ENCODE results near the gene KCNH1.
A peak's percentile ranks its signal among the peaks of the same experiment; 100 is the strongest.

Gene KCNH1

DNA sequence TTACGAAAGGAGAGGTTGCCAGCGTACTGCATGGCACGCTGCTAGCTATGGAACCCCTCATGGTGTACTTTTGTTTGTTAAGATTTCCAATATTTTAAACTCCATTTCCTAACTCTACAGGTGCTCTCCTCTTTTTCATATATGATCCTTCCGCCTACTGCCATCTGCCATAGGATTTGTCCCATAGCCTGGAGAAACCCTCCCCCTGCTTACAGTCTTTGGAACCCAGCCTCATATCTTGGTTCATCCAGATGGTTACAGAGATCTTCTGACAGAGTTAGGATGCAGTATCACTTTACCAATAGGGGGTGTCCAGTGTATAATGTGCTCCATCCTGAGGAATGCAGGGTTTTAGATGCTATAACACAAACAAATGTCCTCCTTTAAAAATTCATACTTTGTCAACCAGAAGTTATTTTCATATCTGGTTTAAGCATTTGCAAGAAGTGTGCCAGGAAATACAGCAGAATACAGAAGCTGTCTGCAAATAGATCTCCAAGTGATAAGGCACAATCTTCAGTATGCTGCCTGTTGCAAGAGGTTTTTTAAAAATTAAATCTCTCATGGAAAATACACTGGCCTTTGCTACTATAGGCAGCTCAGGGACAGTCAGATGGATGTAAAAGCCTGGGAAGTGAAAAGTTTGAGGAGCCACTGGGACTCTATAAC, 377.8 kb downstream of the KCNH1 start:
- no peak for DNase-seq (ENCODE audit: low read depth in 3 of 3)

DNA sequence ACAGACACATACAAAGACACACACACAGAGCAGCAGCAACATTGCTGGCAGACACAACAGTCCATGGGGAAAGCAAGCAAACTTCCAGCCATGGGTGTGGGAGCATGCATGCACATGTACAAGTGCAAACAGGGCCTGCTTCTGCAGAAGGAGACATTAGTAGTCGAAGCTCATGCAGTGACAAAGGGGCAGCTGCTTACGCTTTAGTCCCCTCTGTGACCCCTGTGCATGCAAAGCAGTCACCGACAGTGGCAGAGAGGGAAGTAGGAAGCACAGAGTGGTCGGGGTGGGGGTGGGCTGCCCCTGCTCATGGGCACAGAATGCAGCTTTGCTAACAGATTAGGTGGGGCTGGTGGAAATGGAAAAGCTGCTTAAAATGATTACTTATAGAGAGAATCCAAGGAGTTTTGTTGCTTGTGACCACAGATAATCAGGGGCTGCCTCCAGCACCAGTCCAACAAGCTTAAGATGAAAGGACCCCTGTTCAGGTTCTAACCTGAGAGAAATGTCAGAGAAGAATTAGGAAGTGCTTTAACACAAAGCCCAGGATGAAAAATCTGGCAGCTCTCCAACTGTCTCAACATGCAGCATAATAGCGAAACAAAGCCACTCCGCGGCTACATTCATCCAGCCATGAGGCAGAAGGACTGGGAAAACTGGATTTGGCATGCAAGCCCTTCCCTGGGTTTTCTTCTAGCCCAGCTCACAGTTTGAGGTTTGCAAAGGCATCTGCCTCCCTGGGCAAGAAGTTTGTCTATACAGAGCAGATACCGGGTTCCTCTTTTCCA, 378.9 kb downstream of the KCNH1 start:
- DNase-seq (ENCODE audit: low read depth in 3 of 3) = no peak

DNA sequence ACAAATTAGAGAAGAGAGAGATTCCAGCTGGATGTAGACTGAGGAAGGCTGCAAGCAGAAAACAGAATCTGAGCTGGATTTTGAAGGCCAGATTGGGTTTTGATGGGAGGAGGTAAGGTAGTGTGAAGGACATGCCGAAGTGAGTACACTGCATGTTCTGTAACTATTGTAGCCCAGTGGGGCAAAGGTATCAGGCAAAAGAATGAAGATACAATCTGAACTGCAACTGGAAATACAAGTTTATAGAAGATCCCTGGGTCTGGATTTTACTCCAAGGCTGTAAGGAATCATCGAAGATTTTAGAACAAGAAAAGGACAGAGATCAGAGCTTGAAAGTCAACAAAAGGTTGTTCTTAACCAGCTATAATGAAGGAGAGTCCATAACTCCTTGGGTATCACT, 382.0 kb downstream of the KCNH1 start:
- DNase-seq (ENCODE audit: low read depth in 3 of 3) = no peak

DNA sequence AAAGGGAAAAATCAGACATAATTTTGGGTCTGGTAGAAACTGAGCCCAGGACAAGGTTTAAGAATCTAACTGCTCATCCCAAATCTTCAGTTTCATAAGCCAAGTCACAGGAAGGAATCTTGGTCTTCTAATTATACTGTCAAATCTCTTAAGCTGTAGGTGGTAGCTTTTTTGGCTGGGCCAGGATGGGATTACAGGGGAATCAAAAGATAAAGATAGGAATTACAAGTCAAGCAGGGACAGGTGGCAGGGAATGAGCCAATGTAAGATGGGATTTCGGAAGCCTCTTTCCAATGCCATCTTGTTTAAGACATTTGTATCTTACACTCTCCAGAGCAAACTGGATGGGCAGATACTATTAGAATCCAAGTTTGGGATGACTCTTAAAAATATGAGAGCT, 383.5 kb downstream of the KCNH1 start:
- no peak for DNase-seq (ENCODE audit: low read depth in 3 of 3)

DNA sequence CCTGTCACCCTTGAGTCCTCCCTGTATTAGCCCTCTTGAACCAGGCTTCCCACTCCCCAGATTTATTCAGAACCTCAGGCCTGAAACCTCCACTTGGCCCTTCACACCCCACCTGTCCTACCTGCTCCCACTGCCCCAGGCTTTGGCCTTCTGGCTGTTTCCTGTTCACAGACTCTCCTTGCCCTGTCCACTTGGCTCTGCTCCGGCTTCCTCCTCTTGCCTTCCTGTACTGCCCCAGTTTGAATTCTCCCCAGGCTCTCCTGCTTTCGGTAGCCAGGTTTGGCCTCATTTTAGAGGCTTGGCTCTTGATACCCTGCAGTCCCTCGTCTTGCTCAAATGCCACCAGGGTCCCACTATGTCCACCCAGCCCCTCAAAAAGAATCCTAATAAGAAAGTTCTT, 385.2 kb downstream of the KCNH1 start:
- DNase-seq (ENCODE audit: low read depth in 3 of 3) = no peak

DNA sequence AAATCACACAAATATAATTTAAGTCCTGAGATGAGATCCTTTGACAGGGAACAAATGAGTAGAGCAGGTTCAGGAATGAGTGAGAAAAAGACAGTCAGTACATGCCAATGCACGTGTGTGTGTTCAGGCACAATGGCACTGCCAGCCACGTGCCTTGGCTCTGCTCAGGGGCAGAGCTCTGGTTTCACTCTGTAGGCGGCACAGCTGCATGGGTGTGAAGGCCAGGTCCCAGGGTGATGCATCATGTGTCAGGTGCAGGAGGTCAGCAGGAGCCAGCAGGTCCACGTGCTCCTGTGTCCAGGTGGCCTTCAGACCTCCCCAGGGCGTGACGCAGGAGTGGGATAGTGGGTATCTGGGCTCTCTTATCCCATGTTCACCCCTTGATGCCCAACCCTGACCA, 386.1 kb downstream of the KCNH1 start:
- DNase-seq (ENCODE audit: low read depth in 3 of 3) = no peak

DNA sequence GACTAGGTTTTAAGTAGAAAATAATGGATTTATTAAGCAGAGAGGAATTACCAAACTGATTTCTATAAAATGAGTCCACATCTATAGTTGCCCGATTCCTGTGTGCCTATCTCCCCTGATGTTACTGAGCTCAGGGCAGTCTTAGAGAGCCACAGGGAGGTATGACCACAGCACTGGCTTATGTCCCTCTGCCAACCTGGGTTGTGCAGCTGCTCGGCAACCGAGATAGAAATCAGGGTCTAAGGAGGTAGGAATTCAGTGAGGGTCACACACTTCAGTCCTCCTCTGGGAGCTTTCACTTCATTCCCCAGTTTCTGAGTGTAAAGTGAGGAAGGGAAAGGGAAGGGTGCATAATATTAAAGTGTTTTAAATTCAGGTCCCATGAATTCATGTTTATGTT, 386.8 kb downstream of the KCNH1 start:
- DNase-seq (ENCODE audit: low read depth in 3 of 3) = no peak

DNA sequence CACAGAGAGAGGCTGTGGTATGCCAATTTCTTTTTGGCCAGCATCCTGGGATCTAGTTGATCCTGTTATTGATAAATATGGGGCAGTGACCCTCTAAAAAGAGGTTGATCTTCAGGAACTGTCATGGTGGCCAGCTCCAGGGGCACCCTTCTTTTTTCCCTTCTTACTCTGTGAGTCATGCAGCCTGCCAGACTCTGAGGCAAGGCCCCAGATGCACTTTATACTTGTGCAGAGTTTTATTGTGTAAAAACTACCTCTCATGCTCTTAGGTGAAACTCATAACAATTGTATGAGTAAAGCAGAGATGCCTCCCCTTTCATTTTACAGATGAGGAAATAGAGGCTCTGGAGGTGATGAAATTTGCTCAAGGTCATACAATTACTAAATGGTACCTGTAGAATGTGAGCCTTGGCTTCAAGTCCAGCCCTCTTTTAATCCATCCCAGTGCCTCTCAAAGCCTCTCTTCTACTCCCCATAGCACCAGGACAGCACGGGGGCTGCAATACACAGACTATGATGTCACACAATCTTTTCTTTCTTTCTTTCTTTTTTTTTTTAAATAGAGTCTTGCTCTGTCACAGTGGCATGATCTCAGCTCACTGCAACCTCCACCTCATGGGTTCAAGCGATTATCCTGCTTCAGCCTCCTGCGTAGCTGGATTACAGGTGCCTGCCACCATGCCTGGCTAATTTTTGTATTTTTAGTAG, 387.8 kb downstream of the KCNH1 start:
- DNase-seq (ENCODE audit: low read depth in 3 of 3) = no peak

DNA sequence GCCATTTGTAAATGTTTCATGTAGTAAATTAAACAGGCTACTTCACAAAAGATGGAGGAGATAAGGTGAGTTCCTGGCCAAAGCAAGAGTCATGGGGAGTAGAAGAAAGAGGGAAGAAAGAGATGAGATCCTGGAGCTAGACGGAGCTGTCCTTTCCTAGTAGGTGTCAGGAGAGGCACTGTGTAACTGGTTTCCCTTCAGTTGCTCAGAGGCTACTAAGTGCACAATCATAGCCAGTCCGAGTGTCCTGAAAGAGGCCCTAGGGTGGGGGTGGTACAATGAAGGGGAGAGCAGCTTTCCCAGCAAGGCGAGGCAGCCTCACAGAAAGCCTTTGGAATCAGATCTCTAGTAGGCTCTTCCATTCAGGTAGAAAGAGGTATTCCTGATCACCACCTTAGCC, 390.9 kb downstream of the KCNH1 start:
- no peak for DNase-seq (ENCODE audit: low read depth in 3 of 3)

DNA sequence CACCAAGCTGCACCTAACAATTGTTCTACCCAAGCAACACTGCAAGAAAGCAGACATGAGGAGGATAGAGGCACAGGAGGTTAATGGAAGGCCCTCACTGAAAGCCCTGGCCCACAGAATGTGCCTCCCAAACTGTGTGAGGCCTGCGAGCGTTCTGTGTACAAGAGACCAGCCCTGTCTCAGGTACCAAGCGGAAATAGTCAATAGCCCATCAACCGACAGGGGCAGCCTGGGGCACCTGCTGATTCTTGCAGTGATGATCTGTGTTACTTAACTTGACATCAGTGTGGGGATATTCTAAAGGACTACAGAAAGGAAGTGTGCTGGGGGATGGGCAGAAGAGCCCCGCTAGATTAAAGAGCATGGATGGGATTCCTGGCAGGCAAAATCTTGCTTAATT, 392.4 kb downstream of the KCNH1 start:
- DNase-seq (ENCODE audit: low read depth in 3 of 3) = no peak

DNA sequence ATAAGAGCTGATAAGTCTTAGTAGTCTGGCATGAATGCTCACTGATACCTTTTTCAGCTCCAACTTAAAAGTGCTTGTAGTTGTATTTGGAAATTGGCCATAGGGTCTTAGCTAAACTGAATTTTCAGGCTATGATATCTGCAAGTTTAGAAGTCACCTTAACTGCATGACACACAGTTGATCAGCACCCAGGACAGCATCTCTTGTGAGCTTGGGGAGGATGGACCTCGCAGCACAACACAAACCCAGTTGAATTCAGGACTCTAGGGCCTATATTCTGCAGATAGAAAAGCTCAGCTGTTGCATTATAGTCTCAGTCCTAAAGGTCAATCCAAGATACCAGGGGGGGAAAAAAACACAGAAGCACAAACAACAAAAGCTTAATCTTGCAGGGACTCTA, 394.3 kb downstream of the KCNH1 start:
- no peak for DNase-seq (ENCODE audit: low read depth in 3 of 3)

DNA sequence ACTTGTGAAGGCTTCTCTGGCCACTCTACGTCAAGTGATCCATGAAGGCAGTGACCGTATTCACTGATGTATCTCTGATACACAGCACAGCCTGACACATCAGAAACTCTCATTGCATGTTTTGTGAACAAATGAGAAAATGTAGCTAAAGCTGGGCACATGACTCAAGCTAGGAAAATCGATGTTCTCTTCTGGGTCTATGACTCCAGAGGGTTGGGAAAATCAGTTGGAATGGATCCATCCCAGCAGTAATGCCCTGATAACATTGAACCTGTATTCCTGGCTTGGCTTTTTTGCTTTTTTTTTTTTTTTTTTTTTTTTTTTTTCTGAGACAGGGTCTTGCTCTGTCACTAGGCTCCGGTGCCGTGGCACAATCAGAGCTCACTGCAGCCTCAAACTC, 395.7 kb downstream of the KCNH1 start:
- DNase-seq (ENCODE audit: low read depth in 3 of 3) = no peak

DNA sequence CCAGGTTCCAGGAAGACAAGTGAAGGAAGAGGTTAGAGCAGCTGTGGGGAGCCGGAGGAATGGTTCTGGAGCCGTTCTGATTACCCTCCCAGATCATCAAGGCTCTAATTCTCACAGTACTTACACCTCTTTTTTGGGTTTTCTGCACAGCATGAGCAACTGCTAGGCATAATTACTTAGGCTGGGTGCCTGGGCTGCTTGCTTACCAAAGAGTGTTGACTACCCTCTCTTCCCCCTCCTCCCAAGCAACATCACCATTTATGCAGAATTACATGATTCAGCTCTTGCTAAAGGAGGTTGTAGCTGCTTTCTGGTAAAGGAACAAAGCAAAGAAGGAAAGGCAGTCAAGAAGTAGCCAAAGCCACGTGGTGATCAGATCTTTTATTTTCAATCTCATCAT, 397.2 kb downstream of the KCNH1 start:
- DNase-seq (ENCODE audit: low read depth in 3 of 3) = no peak

DNA sequence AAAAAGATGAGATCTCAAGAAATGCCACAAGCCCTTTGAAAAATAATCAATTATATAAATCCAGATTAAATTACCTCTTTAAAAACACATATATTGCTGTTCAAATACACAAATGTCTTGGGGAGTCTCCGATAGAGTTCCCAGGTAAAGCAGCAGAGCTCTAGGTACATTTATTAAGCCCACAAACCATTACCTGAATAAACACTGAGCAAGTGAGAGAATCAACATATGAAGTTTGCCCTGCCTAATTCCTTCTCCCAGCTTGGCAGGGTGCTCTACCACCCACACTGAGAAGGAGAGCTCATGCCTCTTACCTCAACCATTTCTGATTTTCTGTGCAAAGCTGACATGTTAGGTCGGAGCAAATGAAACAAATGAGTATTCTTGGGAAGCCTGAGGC, 402.4 kb downstream of the KCNH1 start:
- no peak for DNase-seq (ENCODE audit: low read depth in 3 of 3)

DNA sequence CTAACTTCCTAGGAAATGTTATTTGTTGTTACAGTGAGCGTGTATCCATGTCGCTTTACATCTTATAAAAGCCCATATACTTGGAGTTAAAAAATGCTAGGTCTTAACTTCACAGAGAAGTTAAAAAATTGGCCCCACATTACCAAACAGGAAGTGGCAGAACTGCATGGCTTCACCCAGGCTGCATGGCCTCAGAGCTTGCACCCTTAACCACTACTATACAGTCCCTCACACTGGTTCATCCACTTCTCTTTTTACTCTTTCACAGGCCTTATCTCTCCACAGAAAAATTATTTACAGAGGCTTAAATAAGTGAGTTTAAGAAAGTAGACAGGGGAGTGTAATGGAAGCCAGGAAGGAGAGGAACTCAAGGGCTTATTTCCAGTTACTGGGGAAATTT, 402.8 kb downstream of the KCNH1 start:
- DNase-seq (ENCODE audit: low read depth in 3 of 3) = no peak

DNA sequence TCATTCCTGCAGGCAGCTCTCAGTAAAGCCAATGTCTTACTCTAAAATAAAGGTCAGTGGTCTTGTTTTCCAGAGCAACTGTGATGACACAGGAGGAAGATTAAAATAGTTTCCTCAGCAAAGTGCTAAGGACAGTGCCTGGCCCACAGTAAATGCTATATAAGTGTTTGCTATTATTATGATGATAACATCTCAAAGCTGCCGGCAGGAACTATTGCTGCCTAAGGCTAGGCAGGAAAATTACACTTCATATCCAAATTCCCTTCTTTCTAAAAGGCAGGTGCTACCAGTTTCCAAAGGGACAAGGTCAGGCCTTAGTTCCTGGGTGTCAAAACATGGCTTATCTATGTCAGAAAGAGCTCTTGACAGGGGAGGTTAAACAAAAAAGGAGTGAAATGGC, 403.9 kb downstream of the KCNH1 start:
- no peak for DNase-seq (ENCODE audit: low read depth in 3 of 3)

DNA sequence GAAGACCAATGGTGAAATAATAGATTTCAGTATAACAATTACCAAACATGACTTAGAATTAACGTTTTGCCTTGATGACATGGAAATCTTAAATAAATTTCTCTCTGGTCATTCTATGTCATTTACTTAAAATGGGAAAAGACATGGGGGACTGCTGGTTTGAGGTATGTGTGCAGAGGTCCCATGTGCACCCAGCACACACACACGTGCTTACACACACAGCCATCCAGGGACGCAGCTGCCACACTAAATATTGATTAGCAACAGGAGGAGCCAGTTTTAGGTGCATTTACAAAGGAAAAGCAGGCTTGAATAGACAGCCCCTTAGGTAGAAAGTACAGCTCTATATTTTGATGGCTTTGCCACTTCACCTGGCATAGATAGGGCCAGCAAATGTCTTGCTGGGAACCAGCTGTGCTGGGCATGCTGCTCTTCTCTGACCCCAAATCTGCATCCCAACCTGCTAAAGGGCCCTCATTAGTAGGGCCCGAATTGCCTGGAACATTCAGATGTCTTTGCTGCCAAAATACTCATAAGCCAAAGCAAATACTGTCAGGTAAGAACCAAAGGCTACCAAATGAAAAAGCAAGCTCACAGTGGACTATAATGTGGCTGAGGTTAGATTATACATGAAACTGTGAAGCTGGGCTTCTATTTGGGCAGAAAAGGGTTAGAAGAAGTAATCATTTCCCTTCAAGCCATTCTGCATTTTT, 405.4 kb downstream of the KCNH1 start:
- no peak for DNase-seq (ENCODE audit: low read depth in 3 of 3)

DNA sequence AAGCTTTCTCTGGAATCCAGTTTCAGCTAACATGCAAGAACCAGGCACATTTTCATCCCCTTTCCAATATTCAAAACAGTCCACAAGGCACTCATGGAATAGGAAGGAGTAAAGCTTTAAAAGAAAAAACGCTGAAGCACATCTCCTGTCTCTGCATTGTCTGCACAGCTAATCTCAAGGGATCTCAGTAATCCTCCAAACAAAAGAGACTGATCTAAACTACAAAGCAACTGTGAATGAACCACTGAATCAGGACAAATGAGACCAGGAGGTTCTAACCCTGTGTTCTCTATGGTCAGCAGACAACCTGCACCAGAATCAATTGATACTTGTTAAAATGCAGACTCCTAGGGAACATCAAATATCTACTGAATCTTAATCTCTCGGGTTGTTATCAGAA, 406.2 kb downstream of the KCNH1 start:
- no peak for DNase-seq (ENCODE audit: low read depth in 3 of 3)

DNA sequence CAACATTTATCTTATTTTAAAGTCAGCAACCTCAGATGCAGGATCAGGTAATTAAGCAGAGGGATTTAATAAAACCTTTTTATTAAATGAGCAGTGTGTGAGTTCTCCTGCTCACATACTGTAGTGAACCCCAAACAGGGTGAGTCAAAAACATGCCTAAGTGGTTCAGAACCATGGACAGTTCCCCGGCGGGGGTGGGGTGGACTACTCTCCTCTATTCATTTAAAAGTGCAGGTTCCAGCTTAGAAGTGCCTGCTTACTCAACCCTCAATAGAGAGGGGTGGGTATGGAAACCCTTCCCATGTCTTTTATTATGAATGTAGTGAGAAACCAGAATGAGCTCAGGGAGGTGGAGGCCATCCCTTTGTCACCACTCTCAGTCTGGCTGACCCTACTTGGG, 407.3 kb downstream of the KCNH1 start:
- DNase-seq (ENCODE audit: low read depth in 3 of 3) = peak in 1 of 3 experiments; percentile 12

DNA sequence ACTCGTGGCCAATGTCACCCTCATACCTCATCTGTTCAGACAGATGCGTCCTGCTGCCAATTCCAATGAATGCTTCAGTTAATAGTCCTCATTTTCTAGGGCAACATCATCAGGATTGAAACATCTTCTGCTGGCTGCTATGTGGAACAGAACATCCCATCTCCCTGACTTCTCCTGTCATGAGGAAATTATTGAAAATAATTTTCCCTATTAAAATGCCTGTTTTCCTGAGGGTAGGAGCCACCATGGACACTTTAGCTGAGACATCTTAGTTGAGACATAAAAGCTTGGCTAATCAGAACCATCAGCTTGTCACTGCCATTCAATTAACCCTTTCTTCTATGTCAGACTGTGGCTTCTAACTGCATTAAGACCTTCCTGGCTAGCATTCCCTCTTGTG, 409.2 kb downstream of the KCNH1 start:
- DNase-seq (ENCODE audit: low read depth in 3 of 3) = no peak

DNA sequence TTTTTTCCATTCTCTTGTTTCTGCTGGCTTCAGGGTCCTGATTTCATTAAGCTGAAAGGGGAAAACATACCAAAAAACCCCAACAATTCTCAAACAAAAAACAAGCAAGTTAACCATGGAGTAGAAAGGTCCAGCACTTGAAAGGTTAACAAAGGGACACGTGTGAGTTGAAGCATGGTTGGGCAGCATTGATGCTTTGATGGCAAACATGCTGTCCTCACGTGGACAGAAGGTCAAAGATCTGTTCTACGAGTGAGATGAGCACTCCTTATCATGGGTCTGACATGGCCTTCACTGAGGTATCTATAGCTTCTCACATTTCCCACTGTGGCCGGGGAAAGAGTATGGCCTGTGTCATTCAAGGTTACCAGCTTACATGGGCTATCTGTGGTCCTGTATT, 410.3 kb downstream of the KCNH1 start:
- DNase-seq (ENCODE audit: low read depth in 3 of 3) = no peak

DNA sequence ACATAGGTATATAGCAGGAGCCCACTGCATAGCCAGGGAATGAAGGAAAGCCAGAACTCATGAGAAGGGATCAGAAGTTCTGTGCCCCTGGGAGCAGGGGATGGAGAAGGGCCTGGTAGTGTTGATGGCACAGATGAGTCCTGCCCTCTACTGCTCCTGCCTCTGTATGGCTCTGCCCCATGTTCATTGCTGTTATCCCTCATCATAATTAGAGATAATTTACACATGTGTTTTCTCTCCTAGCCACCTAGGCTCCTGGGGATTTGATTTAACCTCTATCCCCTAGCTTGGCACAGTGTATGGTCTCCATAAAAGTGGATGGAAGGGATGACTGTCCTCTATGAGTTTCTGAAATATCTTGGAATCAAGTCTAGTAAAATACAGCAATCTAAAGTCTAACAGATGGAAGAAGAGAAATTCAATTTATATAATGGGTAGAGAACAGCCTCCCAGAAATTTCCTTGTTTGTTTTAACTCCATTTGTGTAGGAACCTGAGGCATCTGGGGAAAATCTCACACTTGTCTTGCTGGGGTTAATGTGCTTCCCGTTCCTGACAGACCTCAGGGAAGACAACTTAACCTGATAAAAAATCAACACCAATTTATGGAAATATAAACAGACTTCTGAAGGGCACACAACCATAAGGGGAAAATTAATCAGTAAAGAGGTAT, 411.4 kb downstream of the KCNH1 start:
- DNase-seq (ENCODE audit: low read depth in 3 of 3) = no peak
